IMR-90 (cell line): ENCODE results near the gene ADAMTS10. TPM values are rescaled to one million over a fixed set of nuclear protein-coding genes. Genes with fewer than 3 reads are reported as not detected.

ENCODE experiments used
- ATAC-seq: fragments of 200-7000 bp; cut with Tn5 transposase; 2 replicates; pipeline ENCODE4 v1.9.1; 2020; ENCODE audit warnings: low read depth, mild to moderate bottlenecking, moderate library complexity
- BruUV-seq: library from RNA; stranded (reverse); fragments of 400-500 nt; replicated peaks from 2 replicates; lab custom pipeline; 2021; lab: Mats Ljungman, UMichigan
- CTCF ChIA-PET: fragments of 300-600 bp; formaldehyde crosslinking; extraction: SDS; loops from one replicate; lab custom pipeline; 2021; ENCODE audit warnings: antibody characterized with exemption; lab: Yijun Ruan, JAX
- POLR2A ChIA-PET: fragments of 300-600 bp; sonication (Branson Sonifier 250); formaldehyde crosslinking; loops from one replicate; lab custom pipeline; 2022; ENCODE audit warnings: antibody characterized with exemption; ENCODE audit not compliant: unreplicated experiment; lab: Charles Lee
- DNase-seq: peaks from one replicate; pipeline ENCODE4 v3.0.0; 2013
- H2AFZ ChIP-seq: replicated peaks from 2 replicates; pipeline ENCODE3; 2013; ENCODE audit warnings: low read length, mild to moderate bottlenecking; ENCODE audit not compliant: poor library complexity
- H2AK5ac ChIP-seq: 2 replicates; pipeline ENCODE4 v1.6.1; 2013; ENCODE audit warnings: low read depth, low read length, inconsistent platforms
- H2AK9ac ChIP-seq: replicated peaks from 2 replicates; pipeline ENCODE3; 2013; ENCODE audit warnings: mild to moderate bottlenecking, low read depth, low read length, moderate library complexity; ENCODE audit not compliant: poor library complexity
- H2BK120ac ChIP-seq: 2 replicates; pipeline ENCODE4 v1.6.1; 2013; ENCODE audit warnings: low read depth, low read length, inconsistent platforms
- H2BK15ac ChIP-seq: 3 replicates; pipeline ENCODE4 v1.6.1; 2013; ENCODE audit warnings: low read depth, low read length, inconsistent platforms
- H2BK20ac ChIP-seq: 2 replicates; pipeline ENCODE4 v1.6.1; 2013; ENCODE audit warnings: low read depth, mild to moderate bottlenecking, inconsistent platforms, low read length, moderate library complexity
- H2BK5ac ChIP-seq: 2 replicates; pipeline ENCODE4 v1.6.1; 2013; ENCODE audit warnings: mild to moderate bottlenecking, low read depth, low read length, inconsistent platforms; ENCODE audit not compliant: poor library complexity, severe bottlenecking
- H3K14ac ChIP-seq: replicated peaks from 2 replicates; pipeline ENCODE4 v1.6.1; 2013; ENCODE audit warnings: low read depth, low read length, inconsistent platforms
- H3K18ac ChIP-seq: 2 replicates; pipeline ENCODE4 v1.6.1; 2013; ENCODE audit warnings: low read depth, low read length, control low read depth
- H3K23ac ChIP-seq: 2 replicates; pipeline ENCODE4 v1.6.1; 2013; ENCODE audit warnings: low read depth, low read length, inconsistent platforms
- H3K27ac ChIP-seq: 2 replicates; pipeline ENCODE4 v1.5.1; 2013; ENCODE audit warnings: mild to moderate bottlenecking, control low read depth, low read length; ENCODE audit not compliant: insufficient read depth
- H3K27me3 ChIP-seq: 2 replicates; pipeline ENCODE4 v1.6.1; 2013; ENCODE audit warnings: low read length; ENCODE audit not compliant: control insufficient read depth, insufficient read depth
- H3K36me3 ChIP-seq: 2 replicates; pipeline ENCODE4 v1.6.1; 2013; ENCODE audit warnings: low read length, mixed read lengths; ENCODE audit not compliant: control insufficient read depth, insufficient read depth
- H3K4ac ChIP-seq: 2 replicates; pipeline ENCODE4 v1.6.1; 2013; ENCODE audit warnings: low read depth, low read length, inconsistent platforms
- H3K4me1 ChIP-seq: 2 replicates; pipeline ENCODE4 v1.6.1; 2013; ENCODE audit warnings: low read length, mixed read lengths; ENCODE audit not compliant: control insufficient read depth, insufficient read depth
- H3K4me2 ChIP-seq: 2 replicates; pipeline ENCODE4 v1.6.1; 2013; ENCODE audit warnings: low read depth, mild to moderate bottlenecking, control low read depth, low read length, moderate library complexity
- H3K4me3 ChIP-seq: 2 replicates; pipeline ENCODE4 v1.5.1; 2013; ENCODE audit warnings: low read depth, mild to moderate bottlenecking, control low read depth, low read length, moderate library complexity; ENCODE audit not compliant: insufficient read depth
- H3K56ac ChIP-seq: 2 replicates; pipeline ENCODE4 v1.6.1; 2013; ENCODE audit warnings: low read length, inconsistent platforms; ENCODE audit not compliant: insufficient read depth; ENCODE audit errors: extremely low read depth
- H3K79me1 ChIP-seq, 2 experiments: 2 replicates each; pipeline ENCODE4 v1.6.1; 2013; ENCODE audit warnings: low read length in 2 of 2, inconsistent platforms in 1 of 2, low read depth in 1 of 2
- H3K9ac ChIP-seq: 2 replicates; pipeline ENCODE4 v1.6.1; 2013; ENCODE audit warnings: low read depth, low read length, control low read depth
- H3K9me1 ChIP-seq: 2 replicates; pipeline ENCODE4 v1.6.1; 2013; ENCODE audit warnings: low read length, inconsistent platforms; ENCODE audit not compliant: insufficient read depth
- H3K9me3 ChIP-seq: 2 replicates; pipeline ENCODE4 v1.6.1; 2013; ENCODE audit warnings: low read length; ENCODE audit not compliant: control insufficient read depth, insufficient read depth
- H4K20me1 ChIP-seq: 2 replicates; pipeline ENCODE4 v1.6.1; 2013; ENCODE audit warnings: low read length, inconsistent platforms; ENCODE audit not compliant: insufficient read depth
- H4K5ac ChIP-seq: 2 replicates; pipeline ENCODE4 v1.6.1; 2013; ENCODE audit warnings: mild to moderate bottlenecking, low read depth, low read length, control low read depth
- H4K8ac ChIP-seq, 2 experiments: 2 replicates each; pipeline ENCODE4 v1.6.1; 2013; ENCODE audit warnings: low read depth in 2 of 2, low read length in 2 of 2, control low read depth in 1 of 2, inconsistent platforms in 1 of 2
- H4K91ac ChIP-seq: 2 replicates; pipeline ENCODE4 v1.6.1; 2013; ENCODE audit warnings: low read depth, low read length, inconsistent platforms; ENCODE audit not compliant: insufficient read depth
- BHLHE40 ChIP-seq: fragments of 150-350 bp; IDR thresholded peaks from 2 replicates; pipeline ENCODE4 v1.6.1; 2016; ENCODE audit warnings: mild to moderate bottlenecking, low read depth, low read length
- CEBPB ChIP-seq: IDR thresholded peaks from 2 replicates; pipeline ENCODE4 v1.6.1; 2012; ENCODE audit warnings: low read depth, low read length, improper control_type of control experiment
- CHD1 ChIP-seq: IDR thresholded peaks from 2 replicates; pipeline ENCODE4 v1.6.1; 2012; ENCODE audit warnings: low read depth, low read length, improper control_type of control experiment
- ELK1 ChIP-seq: fragments of 150-350 bp; IDR thresholded peaks from 2 replicates; pipeline ENCODE4 v1.6.1; 2016; ENCODE audit warnings: low read depth, mild to moderate bottlenecking, low read length, moderate library complexity, borderline replicate concordance
- FOS ChIP-seq: fragments of 150-350 bp; IDR thresholded peaks from 2 replicates; pipeline ENCODE4 v1.6.1; 2016; ENCODE audit warnings: low read depth, low read length
- MAFK ChIP-seq: IDR thresholded peaks from 2 replicates; pipeline ENCODE4 v1.6.1; 2012; ENCODE audit warnings: low read depth, low read length, improper control_type of control experiment
- MAZ ChIP-seq: IDR thresholded peaks from 2 replicates; pipeline ENCODE4 v1.6.1; 2012; ENCODE audit warnings: low read depth, mild to moderate bottlenecking, low read length, improper control_type of control experiment, moderate library complexity, borderline replicate concordance
- MXI1 ChIP-seq: IDR thresholded peaks from 2 replicates; pipeline ENCODE4 v1.6.1; 2012; ENCODE audit warnings: low read depth, mild to moderate bottlenecking, low read length, moderate library complexity, borderline replicate concordance
- NFE2L2 ChIP-seq: fragments of 150-350 bp; IDR thresholded peaks from 2 replicates; pipeline ENCODE4 v1.6.1; 2016; ENCODE audit warnings: low read depth, mild to moderate bottlenecking, low read length
- POLR2A ChIP-seq: IDR thresholded peaks from 2 replicates; pipeline ENCODE4 v1.6.1; 2012; ENCODE audit warnings: mild to moderate bottlenecking, low read depth, low read length
- RAD21 ChIP-seq: IDR thresholded peaks from 2 replicates; pipeline ENCODE4 v1.6.1; 2012; ENCODE audit warnings: low read length, improper control_type of control experiment
- RCOR1 ChIP-seq: IDR thresholded peaks from 2 replicates; pipeline ENCODE4 v1.6.1; 2012; ENCODE audit warnings: mild to moderate bottlenecking, low read length, improper control_type of control experiment; ENCODE audit not compliant: insufficient replicate concordance
- RFX5 ChIP-seq: IDR thresholded peaks from 2 replicates; pipeline ENCODE4 v1.8.0; 2012; ENCODE audit warnings: low read depth, mild to moderate bottlenecking, low read length, moderate library complexity
- SMC3 ChIP-seq: fragments of 150-350 bp; IDR thresholded peaks from 2 replicates; pipeline ENCODE4 v1.6.1; 2016; ENCODE audit warnings: low read depth, mild to moderate bottlenecking, antibody characterized with exemption, low read length, moderate library complexity
- USF2 ChIP-seq: fragments of 150-350 bp; IDR thresholded peaks from 2 replicates; pipeline ENCODE4 v1.6.1; 2017; ENCODE audit warnings: mild to moderate bottlenecking, antibody characterized with exemption, low read length, low read depth
- WGBS, 2 experiments: methylation state at CpG; one replicate each; pipeline versions ENCODE4 v1.1.5 to v1.1.7; 2013; ENCODE audit warnings: missing lambda C conversion rate in 2 of 2; ENCODE audit not compliant: insufficient read length in 1 of 2; ENCODE audit errors: extremely low coverage in 2 of 2; 5-methylcytosine and 5-hydroxymethylcytosine counted together
- dilution Hi-C: fragments of 300-500 bp; cut with HindIII; formaldehyde crosslinking; loops from one replicate; pipeline ENCODE4 v1.14.3; 2018; ENCODE audit warnings: low sequenced_read_pairs; ENCODE audit not compliant: unreplicated experiment
- in situ Hi-C: fragments of 300-500 bp; cut with MboI; formaldehyde crosslinking; loops from 3 replicates; pipeline ENCODE4 v1.14.3; 2019; ENCODE audit warnings: low sequenced_read_pairs, inconsistent platforms, mixed read lengths
- intact Hi-C: fragments of 100-400 bp; cut with micrococcal nuclease; formaldehyde crosslinking; loops from 2 replicates; pipeline ENCODE4 v1.10.0; 2022
- polyA plus RNA-seq, 3 experiments: library from polyadenylated mRNA; depleted of rRNA; stranded (reverse); fragments of >200 nt; gene quantifications; 2 replicates each; pipeline ENCODE4 v1.2.3, GENCODE V29; 2012; ENCODE audit warnings: low replicate concordance in 1 of 3
- total RNA-seq: library from RNA; depleted of rRNA; stranded (reverse); fragments of >200 nt; gene quantifications from 2 replicates; pipeline ENCODE4 v1.2.3, GENCODE V29; 2012
- TF ChIP-seq, protein P1 (sequence below): conservative IDR thresholded peaks from 2 replicates; pipeline ENCODE4 v1.5.1; 2012; ENCODE audit warnings: mild to moderate bottlenecking, low read depth, low read length, improper control_type of control experiment

The ADAMTS10 gene
- total and polyA plus RNA-seq, 2 of the 4 experiments (the other 2 are of a cell fraction): 3.4 to 11.5 TPM

- dilution Hi-C loops: no loop called here
These were observed 14.9 kb downstream of the ADAMTS10 start for GRCh38 chr19:8595651-8596050.

More at GRCh38 chr19:8595651-8596050, 14.9 kb downstream of the ADAMTS10 start:
- Histone ChIP-seq H3K9ac (no peak overlapping the region), H2BK5ac (no peak overlapping the region), H3K4me1 (no peaks in the 10 kb centered on the region), H3K36me3 (peaks cover 15% of the 10 kb centered on the region; the same call in 1 of the 2 replicates), H2BK15ac (no peak overlapping the region), H3K14ac (no peak overlapping the region), H3K9me3 (no peaks in the 10 kb centered on the region), H2BK120ac (no peak overlapping the region), H4K5ac (no peak overlapping the region), H3K79me1 (no peaks in the 10 kb centered on the region), H3K4me2 (no peak overlapping the region), H2AFZ (no peak overlapping the region), H4K91ac (no peak overlapping the region), H3K23ac (no peak overlapping the region), H2BK20ac (no peak overlapping the region), H3K27ac (no peak overlapping the region), H3K4ac (no peak overlapping the region), H3K56ac (no peak overlapping the region), H3K27me3 (peaks cover 2% of the 10 kb centered on the region; the same call in 1 of the 2 replicates), H4K20me1 (peaks cover 6% of the 10 kb centered on the region; the same call in 1 of the 2 replicates), H2AK5ac (no peak overlapping the region), H3K4me3 (no peak overlapping the region), H3K18ac (no peak overlapping the region), H2AK9ac (no peak overlapping the region), H4K8ac (no peak overlapping the region), H3K9me1 (0 out of 2 replicates have a peak, but pooled peaks cover 3% of the 10 kb centered on the region)
- intact Hi-C loops (no loop called here), in situ Hi-C loops (no loop called here)
- BruUV-seq: no TSS peak
- CTCF ChIA-PET: no interaction called here
- TF ChIP-seq MAFK (no peak), RAD21 (no peak), RFX5 (no peak), MXI1 (no peak), POLR2A (no peak), SMC3 (no peak), MAZ (no peak), CHD1 (no peak), BHLHE40 (no peak), ELK1 (no peak), RCOR1 (no peak), NFE2L2 (no peak), CEBPB (no peak), USF2 (no peak), FOS (no peak)
- TF ChIP-seq, protein P1, sequence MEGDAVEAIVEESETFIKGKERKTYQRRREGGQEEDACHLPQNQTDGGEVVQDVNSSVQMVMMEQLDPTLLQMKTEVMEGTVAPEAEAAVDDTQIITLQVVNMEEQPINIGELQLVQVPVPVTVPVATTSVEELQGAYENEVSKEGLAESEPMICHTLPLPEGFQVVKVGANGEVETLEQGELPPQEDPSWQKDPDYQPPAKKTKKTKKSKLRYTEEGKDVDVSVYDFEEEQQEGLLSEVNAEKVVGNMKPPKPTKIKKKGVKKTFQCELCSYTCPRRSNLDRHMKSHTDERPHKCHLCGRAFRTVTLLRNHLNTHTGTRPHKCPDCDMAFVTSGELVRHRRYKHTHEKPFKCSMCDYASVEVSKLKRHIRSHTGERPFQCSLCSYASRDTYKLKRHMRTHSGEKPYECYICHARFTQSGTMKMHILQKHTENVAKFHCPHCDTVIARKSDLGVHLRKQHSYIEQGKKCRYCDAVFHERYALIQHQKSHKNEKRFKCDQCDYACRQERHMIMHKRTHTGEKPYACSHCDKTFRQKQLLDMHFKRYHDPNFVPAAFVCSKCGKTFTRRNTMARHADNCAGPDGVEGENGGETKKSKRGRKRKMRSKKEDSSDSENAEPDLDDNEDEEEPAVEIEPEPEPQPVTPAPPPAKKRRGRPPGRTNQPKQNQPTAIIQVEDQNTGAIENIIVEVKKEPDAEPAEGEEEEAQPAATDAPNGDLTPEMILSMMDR: no peak
- DNase-seq (no peak), ATAC-seq (no peak)
- 55% methylated on average over 8 of the region's 15 CpGs; no CpG with 5 or more reads in 1 of the 2 experiments for WGBS, 2 experiments
- POLR2A ChIA-PET: no interaction called here
